IPS-NIHi11 (cell line): ENCODE data around the gene CEBPZOS.

Source experiments
- DNase-seq: peaks from one replicate; pipeline ENCODE4 v3.0.0; 2012; ENCODE audit warnings: mixed read lengths, low spot score

The CEBPZOS gene

DNA sequence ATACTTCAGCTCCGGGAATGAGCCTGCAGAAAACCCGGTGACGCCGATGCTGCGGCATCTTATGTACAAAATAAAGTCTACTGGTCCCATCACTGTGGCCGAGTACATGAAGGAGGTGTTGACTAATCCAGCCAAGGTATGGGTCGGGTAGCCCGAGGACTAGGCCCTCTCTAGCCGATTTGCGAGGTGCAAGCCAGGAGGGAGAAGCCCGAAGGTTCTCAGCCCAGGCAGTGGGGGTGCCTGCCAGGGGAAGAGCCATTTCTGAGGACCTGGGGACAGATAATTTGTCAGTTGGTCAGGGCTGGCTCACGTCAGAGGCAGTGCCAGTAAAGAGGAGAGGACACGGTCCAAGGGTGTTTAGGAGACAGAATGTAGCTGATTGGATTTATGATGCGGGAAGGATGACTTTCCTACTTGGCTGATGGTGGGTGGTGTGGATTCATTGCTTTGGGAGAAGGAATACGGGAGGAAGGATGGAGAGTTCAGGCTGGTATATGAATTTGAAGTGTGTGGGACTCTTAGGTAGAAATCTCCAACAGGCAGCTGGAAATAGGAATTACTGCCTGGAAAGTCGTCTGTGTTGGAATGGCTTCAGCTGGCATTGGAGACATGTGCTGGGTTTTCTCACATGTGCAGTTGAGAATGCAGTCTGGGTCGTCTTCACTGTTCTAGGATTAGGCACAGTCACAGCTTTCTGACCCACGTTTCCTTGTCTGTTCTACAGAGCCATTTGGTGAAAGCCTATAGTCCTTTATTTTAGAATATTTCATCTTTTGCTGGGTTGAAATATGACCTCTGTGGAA lies 36.0 kb downstream of the CEBPZOS start:
- peak; percentile 44 for DNase-seq

DNA sequence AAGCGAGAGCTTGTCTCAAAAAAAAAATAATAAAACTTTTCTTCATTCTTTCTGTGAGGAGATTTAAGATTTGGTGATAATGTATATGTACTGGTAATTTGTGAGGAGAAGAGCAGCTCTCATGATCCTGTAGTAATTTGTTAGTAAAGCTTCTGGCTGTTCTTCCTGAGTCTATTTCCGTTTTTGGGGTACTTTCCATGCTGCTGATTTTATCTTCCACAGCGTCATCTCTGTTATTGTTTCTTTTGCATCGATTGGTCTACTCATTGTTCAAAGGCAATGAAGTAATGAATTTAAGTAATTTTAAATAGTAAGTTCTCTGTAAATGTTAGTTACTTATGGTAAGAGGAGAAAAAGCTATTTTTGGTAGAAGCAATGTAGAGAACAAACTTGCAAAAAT lies 47.1 kb downstream of the CEBPZOS start:
- no peak for DNase-seq

DNA sequence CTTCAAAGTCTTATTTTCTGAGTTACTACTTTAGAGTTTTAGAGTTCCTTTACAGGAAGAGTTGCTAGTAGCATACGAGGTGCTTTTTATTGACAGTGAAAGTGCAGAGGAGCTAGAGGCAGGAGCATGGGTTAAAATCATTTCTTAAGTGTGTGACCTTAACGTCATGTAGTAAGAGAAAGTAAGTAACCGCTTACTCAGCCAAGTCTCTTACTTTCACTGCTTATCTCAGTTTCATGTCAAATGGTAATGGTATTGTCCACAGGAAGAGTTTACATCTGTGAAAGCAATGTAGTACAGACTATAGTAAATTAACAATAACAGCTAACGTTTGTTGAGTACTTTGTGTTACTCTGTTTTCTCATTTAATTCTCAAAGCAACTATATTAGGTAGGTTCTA lies 47.7 kb downstream of the CEBPZOS start:
- no peak for DNase-seq

DNA sequence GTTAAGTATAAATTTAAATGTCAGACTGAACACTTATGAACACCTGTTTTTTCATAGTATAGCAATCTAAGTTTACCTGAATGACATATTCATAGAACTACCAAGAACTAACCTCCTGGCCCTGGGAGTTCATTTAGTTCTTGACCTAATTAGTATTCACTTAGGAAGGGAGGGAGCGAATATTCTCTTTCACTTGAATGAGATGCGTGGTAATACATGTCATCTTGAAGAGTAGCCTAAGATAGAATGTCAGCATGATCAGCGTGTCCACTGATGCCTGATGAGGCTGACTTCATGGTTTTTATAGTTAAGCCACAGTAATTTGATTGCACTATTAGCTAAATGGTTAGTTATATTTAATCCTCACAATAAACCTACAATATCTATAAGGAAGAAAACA lies 48.5 kb downstream of the CEBPZOS start:
- no peak for DNase-seq

DNA sequence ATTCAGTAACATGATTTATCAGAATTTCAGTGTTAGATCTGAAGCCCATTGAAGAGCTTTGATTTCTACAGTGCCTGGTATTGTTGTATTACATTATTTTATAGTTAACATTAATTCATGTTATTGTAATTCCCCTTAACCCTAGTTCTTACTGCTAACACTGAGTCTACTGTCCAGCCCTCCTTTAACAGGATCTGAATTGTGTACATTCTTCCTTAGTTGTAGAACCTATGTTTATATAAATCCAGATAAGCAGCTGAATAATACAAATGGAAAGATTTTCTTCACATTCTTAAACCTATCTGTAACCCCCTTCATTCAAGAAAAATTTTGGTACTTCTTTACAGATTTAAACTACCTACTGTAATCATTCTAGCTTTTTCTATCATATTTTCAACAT lies 49.9 kb downstream of the CEBPZOS start:
- DNase-seq, result no peak

DNA sequence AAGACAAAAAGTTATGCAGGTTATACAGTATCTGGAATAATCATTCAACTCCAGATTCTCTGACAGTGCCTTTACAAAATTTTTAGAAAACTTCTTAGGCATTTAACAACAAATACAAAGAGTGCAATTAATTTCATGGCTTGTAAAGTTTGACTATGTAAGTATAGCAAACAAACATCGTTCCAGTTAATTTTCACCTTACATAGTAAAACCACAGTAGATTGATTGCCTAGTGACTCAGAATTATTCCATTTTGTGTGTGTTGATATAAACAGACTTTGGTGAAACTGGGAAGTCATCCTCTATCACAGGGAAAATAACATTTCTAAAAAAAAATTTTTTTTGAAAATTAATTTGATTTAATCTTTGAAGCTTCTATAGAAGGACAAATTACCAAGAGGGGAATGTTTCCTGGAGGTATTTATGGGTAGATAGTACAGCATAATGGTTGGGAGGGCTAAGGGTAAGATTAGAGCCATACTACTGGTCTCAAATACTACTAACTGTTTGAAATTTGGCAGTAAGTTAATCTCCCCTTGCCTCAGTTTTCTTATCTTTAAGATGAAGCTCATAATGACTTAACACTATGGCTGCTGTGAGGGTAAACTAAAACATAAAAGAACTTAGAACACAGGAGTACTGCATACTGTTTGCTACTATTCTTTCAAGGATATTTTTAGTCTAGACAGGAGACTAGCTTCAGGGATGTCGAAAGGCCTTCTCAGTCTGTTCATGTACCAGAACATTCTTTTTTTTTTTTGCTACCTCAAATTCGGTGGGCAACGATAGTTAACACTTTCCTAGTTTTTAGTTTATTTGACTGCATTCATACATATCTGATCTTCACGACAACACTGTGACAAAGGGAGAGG lies 54.8 kb downstream of the CEBPZOS start:
- no peak for DNase-seq
